Keratinocyte (primary cell): Measurements from ENCODE around the gene ADAMTSL5. TPM values are rescaled to one million over a fixed set of nuclear protein-coding genes. Genes with fewer than 3 reads are reported as not detected.

ENCODE experiments used
- DNase-seq: peaks from one replicate; pipeline ENCODE4 v3.0.0-alpha.2; 2011; ENCODE audit warnings: low read depth, missing footprints, low spot score
- FAIRE-seq: peaks from 2 replicates; lab custom pipeline; 2011; peaks lifted over from hg19 to GRCh38; lab: Jason Lieb, UNC
- H2AFZ ChIP-seq: 2 replicates; pipeline ENCODE4 v1.6.0; 2012; ENCODE audit warnings: low read length, control low read depth, inconsistent platforms; ENCODE audit not compliant: control insufficient read depth
- H3K27ac ChIP-seq: 2 replicates; pipeline ENCODE4 v1.5.1; 2011; ENCODE audit warnings: low read length; ENCODE audit not compliant: control insufficient read depth, insufficient read depth
- H3K27me3 ChIP-seq: 3 replicates; pipeline ENCODE4 v1.6.0; 2011; ENCODE audit warnings: low read length; ENCODE audit not compliant: control insufficient read depth, insufficient read depth; ENCODE audit errors: extremely low read depth
- H3K36me3 ChIP-seq, 2 experiments: 2 replicates in 1 of 2; 3 replicates in 1 of 2; pipeline ENCODE4 v1.5.1; 2011; ENCODE audit warnings: low read length in 2 of 2, mild to moderate bottlenecking in 1 of 2; ENCODE audit not compliant: control insufficient read depth in 2 of 2, insufficient read depth in 2 of 2; ENCODE audit errors: extremely low read depth in 1 of 2
- H3K4me1 ChIP-seq: 3 replicates; pipeline ENCODE4 v1.5.1; 2011; ENCODE audit warnings: low read length; ENCODE audit not compliant: control insufficient read depth, insufficient read depth; ENCODE audit errors: extremely low read depth
- H3K4me2 ChIP-seq: 3 replicates; pipeline ENCODE4 v1.6.0; 2011; ENCODE audit warnings: low read depth, low read length; ENCODE audit not compliant: control insufficient read depth, insufficient read depth; ENCODE audit errors: extremely low read depth
- H3K4me3 ChIP-seq, 3 experiments: fragments of 200-600 bp in 1 of 3; sonication (generic) in 1 of 3; 2 replicates in 2 of 3; 3 replicates in 1 of 3; pipeline ENCODE4 v1.5.1; 2011 to 2016; ENCODE audit warnings: low read length in 3 of 3, mild to moderate bottlenecking in 3 of 3, control low read depth in 2 of 3, inconsistent platforms in 1 of 3, low read depth in 1 of 3, mixed read lengths in 1 of 3, mixed run types in 1 of 3, moderate library complexity in 1 of 3; ENCODE audit not compliant: control insufficient read depth in 2 of 3, insufficient read depth in 2 of 3; ENCODE audit errors: extremely low read depth in 1 of 3
- H3K79me2 ChIP-seq: 2 replicates; pipeline ENCODE4 v1.6.0; 2012; ENCODE audit warnings: low read length; ENCODE audit not compliant: control insufficient read depth, insufficient read depth
- H3K9ac ChIP-seq: 3 replicates; pipeline ENCODE4 v1.6.0; 2011; ENCODE audit warnings: low read length; ENCODE audit not compliant: control insufficient read depth, insufficient read depth; ENCODE audit errors: extremely low read depth
- H3K9me1 ChIP-seq: 3 replicates; pipeline ENCODE4 v1.6.0; 2011; ENCODE audit warnings: low read length; ENCODE audit not compliant: control insufficient read depth, insufficient read depth; ENCODE audit errors: extremely low read depth
- H3K9me3 ChIP-seq: 2 replicates; pipeline ENCODE4 v1.5.1; 2012; ENCODE audit warnings: low read depth, low read length; ENCODE audit not compliant: control insufficient read depth
- H4K20me1 ChIP-seq: 3 replicates; pipeline ENCODE4 v1.6.0; 2011; ENCODE audit warnings: low read length; ENCODE audit not compliant: control insufficient read depth, insufficient read depth; ENCODE audit errors: extremely low read depth
- CTCF ChIP-seq, 3 experiments: IDR thresholded peaks in 1 of 3; conservative IDR thresholded peaks in 1 of 3; optimal IDR thresholded peaks in 1 of 3; 2 replicates in 2 of 3; 3 replicates in 1 of 3; pipeline versions ENCODE3 to v1.5.1; 2011; ENCODE audit warnings: low read length in 3 of 3, mild to moderate bottlenecking in 3 of 3, moderate library complexity in 2 of 3, control low read depth in 1 of 3, inconsistent platforms in 1 of 3; ENCODE audit not compliant: insufficient read depth in 2 of 3; ENCODE audit errors: extremely low read depth in 1 of 3
- EZH2 ChIP-seq: IDR thresholded peaks from one replicate; pipeline ENCODE4 v1.6.1; 2012; ENCODE audit warnings: inconsistent platforms, mild to moderate bottlenecking, low read length, moderate library complexity
- dilution Hi-C: fragments of 300-500 bp; cut with MboI; formaldehyde crosslinking; loops from one replicate; pipeline ENCODE4 v1.7.0; 2020; ENCODE audit warnings: low sequenced_read_pairs; ENCODE audit not compliant: extremely low pct_ligation_motif_present
- polyA plus RNA-seq, 5 experiments: library from polyadenylated mRNA; depleted of rRNA in 3 of 5; stranded (reverse) in 3 of 5; stranded (forward) in 1 of 5; unstranded in 1 of 5; fragments of >200 nt; gene quantifications; 1 replicate in 1 of 5; 2 replicates in 3 of 5; 3 replicates in 1 of 5; pipeline versions ENCODE4 v1.2.1 to v1.2.3, GENCODE V29; 2011 to 2012; ENCODE audit warnings: missing spikeins in 2 of 5, low read depth in 1 of 5, low replicate concordance in 1 of 5

The ADAMTSL5 gene
- polyA plus RNA-seq, 1 donor (not counting 4 experiments of a cell fraction or from before 2014, with no cell fraction given) = 4.2 TPM

GRCh38 chr19:1511318-1512317 lies 1.2 kb downstream of the ADAMTSL5 start:
- Histone ChIP-seq H3K79me2 (no peaks in the 10 kb centered on the region), H2AFZ (no peak overlapping the region), H3K9me1 (no peaks in the 10 kb centered on the region), H3K9me3 (no peaks in the 10 kb centered on the region), H3K36me3 (peaks cover 0 to 2% of the 10 kb centered on the region in 2 experiments), H3K9ac (no peak overlapping the region), H3K4me2 (peak overlapping the region; percentile 51), H4K20me1 (no peaks in the 10 kb centered on the region), H3K4me3 (peak overlapping the region in 2 of 3 experiments; percentile 18 to 57), H3K4me1 (peaks cover 13% of the 10 kb centered on the region), H3K27me3 (no peaks in the 10 kb centered on the region), H3K27ac (no peak overlapping the region)
- TF ChIP-seq EZH2 (no peak), CTCF (optimal IDR thresholded peaks at IDR 0.05 in 1 of 3, IDR thresholded peaks at IDR 0.05 in 1 of 3, conservative IDR thresholded peaks at IDR 0.05 in 1 of 3; ENCODE audit: extremely low read depth in 1 of 3, insufficient read depth in 2 of 3, low read length in 3 of 3) (no peak)
- no peak for FAIRE-seq
- dilution Hi-C loops = no loop called here
- DNase-seq = no peak

GRCh38 chr19:1510807-1511206 lies 2.0 kb downstream of the ADAMTSL5 start:
- no peak overlapping the region for H3K4me2 ChIP-seq
- FAIRE-seq = no peak
- H3K4me1 ChIP-seq = peaks cover 13% of the 10 kb centered on the region

More at GRCh38 chr19:1510807-1511206, 2.0 kb downstream of the ADAMTSL5 start:
- no peaks in the 10 kb centered on the region for H3K27me3 ChIP-seq
- H3K79me2 ChIP-seq = no peaks in the 10 kb centered on the region
- H2AFZ ChIP-seq = no peak overlapping the region
- H3K9me3 ChIP-seq = no peaks in the 10 kb centered on the region
- dilution Hi-C loops = no loop called here
- no peaks in the 10 kb centered on the region for H3K9me1 ChIP-seq
- H3K27ac ChIP-seq = no peak overlapping the region
- DNase-seq = no peak
- TF ChIP-seq CTCF (optimal IDR thresholded peaks at IDR 0.05 in 1 of 3, IDR thresholded peaks at IDR 0.05 in 1 of 3, conservative IDR thresholded peaks at IDR 0.05 in 1 of 3; ENCODE audit: extremely low read depth in 1 of 3, insufficient read depth in 2 of 3, low read length in 3 of 3) (no peak), EZH2 (no peak)
- no peak overlapping the region for H3K9ac ChIP-seq
- peaks cover 0 to 2% of the 10 kb centered on the region in 2 experiments for H3K36me3 ChIP-seq
- H3K4me3 ChIP-seq = no peak overlapping the region
- no peaks in the 10 kb centered on the region for H4K20me1 ChIP-seq
